ENCODE data around the gene KCNA3. TPM values are rescaled to one million over a fixed set of nuclear protein-coding genes. Genes with fewer than 3 reads are reported as not detected.

Gene KCNA3
- polyA plus RNA-seq, 3 donors, result 4.8 to 7.7 (median 5.6) TPM

GRCh38 chr1:110672753-110673108 is 2.0 kb downstream of the KCNA3 start:
- Histone ChIP-seq H3K4me3 (replicated peaks in 1 of 3; ENCODE audit: low read depth in 2 of 3, low read length in 3 of 3) (peak overlapping the region; percentile 70 to 89 (median 78)), H2AFZ (ENCODE audit: insufficient read depth, low read depth, low read length, poor library complexity, severe bottlenecking) (peak overlapping the region; percentile 83), H3K36me3 (replicated peaks in 1 of 2; ENCODE audit: control insufficient read depth in 1 of 2, insufficient read depth in 2 of 2, low read length in 2 of 2) (no peaks in the 10 kb centered on the region), H3K27me3 (ENCODE audit: control insufficient read depth in 2 of 2, insufficient read depth in 2 of 2, low read length in 2 of 2) (no peaks in the 10 kb centered on the region), H3K4me1 (ENCODE audit: control insufficient read depth in 1 of 2, insufficient read depth in 2 of 2, low read length in 2 of 2) (peaks cover 43 to 83% of the 10 kb centered on the region in 2 donors), H3K9ac (ENCODE audit: insufficient read depth, low read length, poor library complexity, severe bottlenecking) (peak overlapping the region; percentile 72), H3K4me2 (replicated peaks; ENCODE audit: extremely low read depth, low read length, poor library complexity, severe bottlenecking) (peak overlapping the region; percentile 76), H3K9me3 (replicated peaks in 1 of 2; ENCODE audit: control insufficient read depth in 1 of 2, insufficient read depth in 1 of 2, low read length in 2 of 2) (no peaks in the 10 kb centered on the region), H3K27ac (ENCODE audit: low read depth in 1 of 2, low read length in 2 of 2) (peak overlapping the region; percentile 27 to 83), H3K79me2 (ENCODE audit: insufficient read depth, low read length) (peaks cover 64% of the 10 kb centered on the region), H4K20me1 (ENCODE audit: insufficient read depth, low read length) (no peaks in the 10 kb centered on the region)
- Mint-ChIP-seq H3K4me1 (peaks cover 65% of the 10 kb centered on the region), H3K9me3 (peaks cover 0 to 3% (median 0%) of the 10 kb centered on the region in 7 donors), H3K27me3 (ENCODE audit: low read depth in 3 of 3) (peaks cover 2 to 16% (median 10%) of the 10 kb centered on the region in 3 donors), H3K4me3 (peak overlapping the region; percentile 95 to 99), H3K27ac (peak overlapping the region; percentile 84 to 93 (median 90)), H3K36me3 (no peaks in the 10 kb centered on the region)
- DNase-seq, result peak in 2 of 3 donors; percentile 37 to 69
- intact Hi-C loops (cut with micrococcal nuclease), result loop anchor here (5.0 to 10.0 kb wide), 2 partner anchors 40 to 92 kb away; no protein-coding TSS in a partner anchor
- 0% methylated on average over 1 of the region's 4 CpGs for WGBS (ENCODE audit: insufficient coverage)
- no peak for TF ChIP-seq CTCF (IDR thresholded peaks at IDR 0.05)

- TF ChIP-seq CTCF (IDR thresholded peaks at IDR 0.05), result no peak
- Histone ChIP-seq H3K4me1 (ENCODE audit: control insufficient read depth in 1 of 2, insufficient read depth in 2 of 2, low read length in 2 of 2) (peaks cover 43 to 77% of the 10 kb centered on the region in 2 donors), H2AFZ (ENCODE audit: insufficient read depth, low read depth, low read length, poor library complexity, severe bottlenecking) (peak overlapping the region; percentile 83)
Observed at GRCh38 chr1:110672001-110672752, 2.6 kb downstream of the KCNA3 start.

More at GRCh38 chr1:110672001-110672752, 2.6 kb downstream of the KCNA3 start:
- Histone ChIP-seq H3K9ac (ENCODE audit: insufficient read depth, low read length, poor library complexity, severe bottlenecking) (peak overlapping the region; percentile 72), H3K79me2 (ENCODE audit: insufficient read depth, low read length) (peaks cover 70% of the 10 kb centered on the region), H3K36me3 (replicated peaks in 1 of 2; ENCODE audit: control insufficient read depth in 1 of 2, insufficient read depth in 2 of 2, low read length in 2 of 2) (peaks cover 2 to 5% of the 10 kb centered on the region in 2 donors), H3K4me2 (replicated peaks; ENCODE audit: extremely low read depth, low read length, poor library complexity, severe bottlenecking) (peak overlapping the region; percentile 76), H3K4me3 (replicated peaks in 1 of 3; ENCODE audit: low read depth in 2 of 3, low read length in 3 of 3) (peak overlapping the region; percentile 70 to 89 (median 78)), H3K9me3 (replicated peaks in 1 of 2; ENCODE audit: control insufficient read depth in 1 of 2, insufficient read depth in 1 of 2, low read length in 2 of 2) (no peaks in the 10 kb centered on the region), H3K27ac (ENCODE audit: low read depth in 1 of 2, low read length in 2 of 2) (peak overlapping the region in 1 of 2 donors; percentile 83), H4K20me1 (ENCODE audit: insufficient read depth, low read length) (no peaks in the 10 kb centered on the region), H3K27me3 (ENCODE audit: control insufficient read depth in 2 of 2, insufficient read depth in 2 of 2, low read length in 2 of 2) (no peaks in the 10 kb centered on the region)
- peaks cover 65% of the 10 kb centered on the region for H3K4me1 Mint-ChIP-seq
- H3K36me3 Mint-ChIP-seq, result no peaks in the 10 kb centered on the region
- peaks cover 0 to 3% (median 0%) of the 10 kb centered on the region in 7 donors for H3K9me3 Mint-ChIP-seq
- intact Hi-C loops (cut with micrococcal nuclease), result loop anchor here (5.0 to 10.0 kb wide), 2 partner anchors 40 to 93 kb away; no protein-coding TSS in a partner anchor
- H3K27ac Mint-ChIP-seq, result peak overlapping the region; percentile 84 to 93 (median 90)
- H3K27me3 Mint-ChIP-seq (ENCODE audit: low read depth in 3 of 3), result peaks cover 2 to 15% (median 10%) of the 10 kb centered on the region in 3 donors
- H3K4me3 Mint-ChIP-seq, result peak overlapping the region; percentile 95 to 99
- DNase-seq, result peak; percentile 58 to 92 (median 91)
- WGBS (ENCODE audit: insufficient coverage), result 0% methylated on average over 5 of the region's 12 CpGs
